ENCODE results near the gene TRIM2. TPM values are rescaled to one million over a fixed set of nuclear protein-coding genes. Genes with fewer than 3 reads are reported as not detected.

The TRIM2 gene
- total RNA-seq, 4 donors from 2014 or later: 5.8 to 18.9 (median 14.9) TPM

DNA sequence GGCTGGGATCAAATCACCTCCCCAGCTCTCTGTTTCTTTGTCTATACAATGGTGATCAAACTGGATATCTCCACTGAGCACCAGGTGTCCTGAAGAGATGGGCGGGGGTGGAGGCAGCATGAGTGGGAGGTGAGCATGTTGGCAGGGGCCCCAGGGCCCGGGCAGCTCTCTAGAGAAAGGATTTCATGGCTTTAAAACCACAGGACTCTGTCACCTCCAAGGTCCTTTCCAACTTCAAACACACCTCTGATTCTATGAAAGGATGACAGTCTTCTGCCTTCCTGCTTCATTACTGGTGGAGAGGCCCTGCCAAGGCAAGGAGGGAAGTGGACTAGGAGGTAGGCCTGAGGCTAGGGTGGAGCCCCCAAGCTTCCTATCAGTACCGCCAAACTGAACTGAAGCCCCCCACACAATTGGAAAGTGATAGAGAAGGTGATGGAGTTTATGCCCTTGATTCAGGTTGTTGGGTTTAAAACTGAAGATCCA lies 38.6 kb downstream of the TRIM2 start:
- Histone ChIP-seq H3K9me3 (no peaks in the 10 kb centered on the region), H3K4me1 (peaks cover 0 to 24% (median 9%) of the 10 kb centered on the region in 3 donors), H3K36me3 (no peaks in the 10 kb centered on the region), H3K27ac (peak overlapping the region in 1 of 4 donors; percentile 26), H3K4me3 (no peak overlapping the region), H3K27me3 (no peaks in the 10 kb centered on the region)
- no peak for DNase-seq
- TF ChIP-seq POLR2A (IDR thresholded peaks at IDR 0.05) (no peak), CTCF (IDR thresholded peaks at IDR 0.05) (no peak)
- 33 to 42% methylated on average over 2 to 3 of the region's 3 CpGs for WGBS, 2 donors
- intact Hi-C loops (cut with DNase I): no loop called here

- Histone ChIP-seq H3K27me3 (no peaks in the 10 kb centered on the region), H3K36me3 (no peaks in the 10 kb centered on the region), H3K4me1 (peaks cover 0 to 27% (median 12%) of the 10 kb centered on the region in 3 donors), H3K27ac (no peak overlapping the region), H3K4me3 (no peak overlapping the region), H3K9me3 (no peaks in the 10 kb centered on the region)
- intact Hi-C loops (cut with DNase I): no loop called here
- no peak for TF ChIP-seq POLR2A (IDR thresholded peaks at IDR 0.05)
- TF ChIP-seq CTCF (IDR thresholded peaks at IDR 0.05): no peak
- no peak for DNase-seq
These were observed 39.2 kb downstream of the TRIM2 start for GRCh38 chr4:153243468-153243867.

DNA sequence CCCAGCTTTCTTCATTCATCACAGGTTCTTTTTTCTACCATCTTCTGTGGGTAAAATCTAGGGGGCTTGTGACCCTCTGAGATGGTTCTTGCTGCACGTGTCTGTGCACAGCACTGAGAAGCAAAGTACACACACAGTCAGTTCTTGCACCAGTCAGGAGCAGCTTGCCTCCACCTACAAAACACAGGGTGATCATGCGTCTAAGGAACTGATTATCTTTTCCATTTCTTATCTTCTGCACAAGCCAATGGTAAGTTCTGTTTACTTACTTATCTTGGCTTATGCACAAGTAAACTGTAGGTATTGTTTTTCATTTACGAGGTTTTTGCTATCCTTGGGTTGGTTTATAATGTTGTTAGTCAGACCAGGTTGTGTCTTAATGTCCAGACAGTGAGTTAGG lies 40.7 kb downstream of the TRIM2 start:
- Histone ChIP-seq H3K4me3 (no peak overlapping the region), H3K4me1 (peaks cover 0 to 42% (median 21%) of the 10 kb centered on the region in 3 donors), H3K27ac (no peak overlapping the region), H3K36me3 (no peaks in the 10 kb centered on the region), H3K27me3 (no peaks in the 10 kb centered on the region), H3K9me3 (no peaks in the 10 kb centered on the region)
- WGBS, 2 donors: 96 to 97% methylated on average over 3 of the region's 3 CpGs
- no peak for DNase-seq
- intact Hi-C loops (cut with DNase I): no loop called here
- TF ChIP-seq CTCF (IDR thresholded peaks at IDR 0.05) (no peak), POLR2A (IDR thresholded peaks at IDR 0.05) (no peak)

- intact Hi-C loops (cut with DNase I): no loop called here
- Histone ChIP-seq H3K4me1 (peaks cover 0 to 50% (median 24%) of the 10 kb centered on the region in 3 donors), H3K36me3 (no peaks in the 10 kb centered on the region), H3K27ac (no peak overlapping the region), H3K4me3 (no peak overlapping the region), H3K27me3 (no peaks in the 10 kb centered on the region), H3K9me3 (no peaks in the 10 kb centered on the region)
- no peak for TF ChIP-seq CTCF (IDR thresholded peaks at IDR 0.05)
- TF ChIP-seq POLR2A (IDR thresholded peaks at IDR 0.05): no peak
- no peak for DNase-seq
- 93% methylated on average over 3 of the region's 3 CpGs for WGBS, 2 donors
These were observed 41.5 kb downstream of the TRIM2 start for GRCh38 chr4:153245775-153246174.

DNA sequence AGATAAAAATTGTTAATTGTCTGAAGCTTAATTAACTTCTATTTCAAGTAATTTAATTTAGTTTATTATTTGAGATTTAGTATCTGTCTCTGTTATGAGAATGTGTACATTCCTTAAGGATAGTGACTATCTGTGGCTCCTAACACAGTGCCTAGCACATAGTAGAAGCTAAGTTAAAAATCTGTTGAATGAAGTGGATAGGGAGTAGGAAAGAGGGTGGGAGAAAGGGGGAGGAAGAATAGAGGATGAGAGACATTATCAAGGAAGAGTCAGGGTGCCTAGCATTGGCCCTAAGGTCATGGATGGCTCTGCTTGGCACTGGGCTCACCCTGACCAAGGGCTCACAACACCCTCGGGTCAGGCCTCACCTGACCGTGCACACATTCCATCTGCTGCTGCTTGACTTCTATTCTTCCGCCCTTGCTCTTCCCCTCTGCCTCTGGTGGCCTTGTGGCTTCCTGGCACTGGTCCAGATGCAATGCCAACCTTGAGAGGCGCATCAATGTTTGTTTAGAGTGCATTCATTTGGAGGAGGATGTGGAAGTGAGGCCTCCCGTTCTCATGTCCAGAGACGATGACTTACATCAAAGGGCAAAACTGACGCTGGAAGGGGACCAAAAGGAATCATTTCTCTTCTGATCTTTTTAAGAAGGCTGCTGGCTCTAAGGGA lies 42.3 kb downstream of the TRIM2 start:
- intact Hi-C loops (cut with DNase I): no loop called here
- no peaks in the 10 kb centered on the region for H3K36me3 ChIP-seq
- no peak overlapping the region for H3K4me3 ChIP-seq
- 64 to 78% methylated on average over 5 to 7 of the region's 7 CpGs for WGBS, 2 donors
- H3K9me3 ChIP-seq: no peaks in the 10 kb centered on the region
- no peaks in the 10 kb centered on the region for H3K27me3 ChIP-seq
- H3K27ac ChIP-seq: no peak overlapping the region
- peaks cover 0 to 49% (median 21%) of the 10 kb centered on the region in 3 donors for H3K4me1 ChIP-seq
- DNase-seq: no peak
- no peak for TF ChIP-seq POLR2A (IDR thresholded peaks at IDR 0.05)
